GM21360 (cell line): ENCODE measurements around the gene PHB1.

Source experiments
- ATAC-seq: cut with Tn5 transposase; IDR thresholded peaks from one replicate; pipeline ENCODE4 v1.9.1; 2021; ENCODE audit warnings: mild to moderate bottlenecking, moderate library complexity; ENCODE audit not compliant: unreplicated experiment

Gene PHB1

GRCh38 chr17:49357516-49357915 is 57.2 kb downstream of the PHB1 start:
- ATAC-seq, result no peak

GRCh38 chr17:49356320-49356719 is 58.4 kb downstream of the PHB1 start:
- ATAC-seq, result no peak
